B cell (primary cell): ENCODE data around the gene RAD51B. TPM values are rescaled to one million over a fixed set of nuclear protein-coding genes. Genes with fewer than 3 reads are reported as not detected.

ENCODE experiments used
- ATAC-seq: fragments of 200-7000 bp; cut with Tn5 transposase; one replicate; pipeline ENCODE4 v1.10.0; 2021; ENCODE audit warnings: low read depth, mild to moderate bottlenecking, moderate number of reproducible peaks, moderate library complexity
- CTCF ChIA-PET: fragments of 350-600 bp; sonication (Branson Sonifier 250); formaldehyde crosslinking; loops from one replicate; lab custom pipeline; 2021; ENCODE audit warnings: antibody characterized with exemption, inconsistent platforms; lab: Charles Lee
- POLR2A ChIA-PET: fragments of 350-600 bp; sonication (Branson Sonifier 250); formaldehyde crosslinking; loops from one replicate; lab custom pipeline; 2021; ENCODE audit warnings: antibody characterized with exemption; lab: Charles Lee
- DNase-seq: peaks from one replicate; pipeline ENCODE4 v3.0.0; 2013
- H2AFZ ChIP-seq: 2 replicates; pipeline ENCODE4 v1.6.1; 2012; ENCODE audit warnings: mild to moderate bottlenecking, low read depth, low read length; ENCODE audit not compliant: insufficient read depth, poor library complexity, severe bottlenecking
- H3K27ac ChIP-seq, 2 donors: 1 replicate in 1 of 2; 2 replicates in 1 of 2; pipeline ENCODE4 v1.5.1; 2012 to 2013; ENCODE audit warnings: low read length in 2 of 2, mild to moderate bottlenecking in 2 of 2, moderate library complexity in 1 of 2
- H3K27me3 ChIP-seq, 4 experiments: fragments of 200-600 bp in 1 of 4; sonication (generic) in 1 of 4; replicated peaks in 1 of 4; 1 replicate in 2 of 4; 2 replicates in 2 of 4; pipeline versions ENCODE4 v1.6.1 to v1.7.0; 2013 to 2016; ENCODE audit warnings: low read length in 3 of 4, mild to moderate bottlenecking in 2 of 4, mixed read lengths in 1 of 4, moderate library complexity in 1 of 4; ENCODE audit not compliant: insufficient read depth in 4 of 4, control insufficient read depth in 3 of 4; ENCODE audit errors: control extremely low read depth in 1 of 4
- H3K36me3 ChIP-seq, 2 experiments: replicated peaks in 1 of 2; 1 replicate in 1 of 2; 2 replicates in 1 of 2; pipeline versions ENCODE4 v1.6.1 to v1.7.1; 2013; ENCODE audit warnings: low read length in 1 of 2; ENCODE audit not compliant: insufficient read depth in 2 of 2, control insufficient read depth in 1 of 2; ENCODE audit errors: control extremely low read depth in 1 of 2, extremely low read depth in 1 of 2
- H3K4me1 ChIP-seq, 2 donors: fragments of 200-600 bp in 1 of 2; sonication (generic) in 1 of 2; 1 replicate in 1 of 2; 2 replicates in 1 of 2; pipeline versions ENCODE4 v1.5.1 to v1.6.1; 2013 to 2017; ENCODE audit warnings: low read length in 2 of 2; ENCODE audit not compliant: control insufficient read depth in 2 of 2, insufficient read depth in 2 of 2
- H3K4me2 ChIP-seq: replicated peaks from 2 replicates; pipeline ENCODE3; 2012; ENCODE audit warnings: mild to moderate bottlenecking, low read depth, low read length; ENCODE audit not compliant: poor library complexity, severe bottlenecking
- H3K4me3 ChIP-seq, 5 experiments: fragments of 200-600 bp in 1 of 5; sonication (generic) in 1 of 5; 1 replicate in 3 of 5; 2 replicates in 2 of 5; pipeline versions ENCODE4 v1.5.1 to v1.7.0; 2011 to 2016; ENCODE audit warnings: low read length in 4 of 5, mild to moderate bottlenecking in 4 of 5, low read depth in 2 of 5, control low read depth in 1 of 5, moderate library complexity in 1 of 5; ENCODE audit not compliant: insufficient read depth in 1 of 5; ENCODE audit errors: control extremely low read depth in 1 of 5, extremely low read depth in 1 of 5
- H3K79me2 ChIP-seq: fragments of 200-600 bp; sonication (generic); one replicate; pipeline ENCODE4 v1.6.0; 2016; ENCODE audit warnings: low read length; ENCODE audit not compliant: control insufficient read depth, insufficient read depth
- H3K9ac ChIP-seq: fragments of 200-600 bp; sonication (generic); 2 replicates; pipeline ENCODE4 v1.6.1; 2017; ENCODE audit warnings: mild to moderate bottlenecking, low read length, moderate library complexity
- H3K9me3 ChIP-seq, 3 donors: one replicate each; pipeline versions ENCODE4 v1.6.1 to v1.7.1; 2013; ENCODE audit warnings: low read length in 2 of 3; ENCODE audit not compliant: control insufficient read depth in 2 of 3, insufficient read depth in 1 of 3; ENCODE audit errors: control extremely low read depth in 1 of 3
- H4K20me1 ChIP-seq: 2 replicates; pipeline ENCODE4 v1.6.0; 2012; ENCODE audit warnings: mild to moderate bottlenecking, low read length; ENCODE audit not compliant: insufficient read depth, control insufficient read depth, poor library complexity, severe bottlenecking
- H3K27ac Mint-ChIP-seq: one replicate; pipeline ENCODE4 v1.8.0; 2021; ENCODE audit warnings: mixed read lengths
- H3K27me3 Mint-ChIP-seq: one replicate; pipeline ENCODE4 v1.8.0; 2021; ENCODE audit warnings: mixed read lengths
- H3K4me1 Mint-ChIP-seq: one replicate; pipeline ENCODE4 v1.8.0; 2021; ENCODE audit warnings: mixed read lengths
- H3K4me3 Mint-ChIP-seq: one replicate; pipeline ENCODE4 v1.8.0; 2021; ENCODE audit warnings: mixed read lengths
- H3K9me3 Mint-ChIP-seq: one replicate; pipeline ENCODE4 v1.8.0; 2022; ENCODE audit warnings: mixed read lengths; ENCODE audit not compliant: insufficient read depth
- CTCF ChIP-seq: fragments of 200-600 bp; IDR thresholded peaks from one replicate; pipeline ENCODE4 v1.8.0; 2022; ENCODE audit warnings: antibody characterized with exemption, mild to moderate bottlenecking
- EZH2 ChIP-seq: IDR thresholded peaks from 2 replicates; pipeline ENCODE4 v1.6.1; 2012; ENCODE audit warnings: borderline replicate concordance, low read depth, mild to moderate bottlenecking, moderate library complexity, low read length; ENCODE audit not compliant: insufficient read depth, poor library complexity, severe bottlenecking
- WGBS: methylation state at CpG from one replicate; pipeline ENCODE4 v1.1.5; 2013; ENCODE audit warnings: missing lambda C conversion rate; ENCODE audit not compliant: insufficient coverage; 5-methylcytosine and 5-hydroxymethylcytosine counted together
- intact Hi-C: fragments of 100-400 bp; cut with micrococcal nuclease; formaldehyde crosslinking; loops from one replicate; pipeline ENCODE4 v1.10.0; 2022
- polyA plus RNA-seq: library from polyadenylated mRNA; depleted of rRNA; stranded (reverse); fragments of >200 nt; gene quantifications from 2 replicates; pipeline ENCODE4 v1.2.3, GENCODE V29; 2012
- total RNA-seq, 2 donors: library from RNA; stranded (reverse); fragments of 120-200 nt in 1 of 2; gene quantifications; 1 replicate in 1 of 2; 2 replicates in 1 of 2; pipeline versions ENCODE4 v1.2.3 to v1.2.4, GENCODE V29; 2013 to 2022

The RAD51B gene
- total and polyA plus RNA-seq, 2 donors (not counting 1 experiment from before 2014, with no cell fraction given), result 6.5 to 60.6 TPM

GRCh38 chr14:68733086-68733914 lies 913.7 kb downstream of the RAD51B start:
- Histone ChIP-seq H4K20me1 (no peaks in the 10 kb centered on the region), H3K4me1 (peaks cover 50 to 59% of the 10 kb centered on the region in 2 donors), H3K79me2 (peaks cover 8% of the 10 kb centered on the region), H3K4me3 (peak overlapping the region in 1 of 5 experiments; percentile 16), H3K9ac (no peak overlapping the region), H3K27me3 (no peaks in the 10 kb centered on the region), H3K36me3 (no peaks in the 10 kb centered on the region), H3K4me2 (no peak overlapping the region), H3K9me3 (no peaks in the 10 kb centered on the region), H3K27ac (no peak overlapping the region), H2AFZ (peak overlapping the region; percentile 17)
- 73% methylated on average over 10 of the region's 12 CpGs for WGBS
- ChIA-PET CTCF (interaction anchor here (0.8 to 1.6 kb wide), 7 partner anchors 9 to 450 kb away, joined by 3 to 6 read pairs (median 3); no protein-coding TSS in a partner anchor), POLR2A (interaction anchor here (0.6 to 1.5 kb wide), 4 partner anchors 48 to 81 kb away, joined by 3 to 7 read pairs (median 6); partner anchors contain the start of gene ZFP36L1)
- Mint-ChIP-seq H3K4me3 (peak overlapping the region; percentile 17), H3K4me1 (peaks cover 72% of the 10 kb centered on the region), H3K27me3 (no peaks in the 10 kb centered on the region), H3K9me3 (no peaks in the 10 kb centered on the region), H3K27ac (peak overlapping the region; percentile 78)
- no peak for TF ChIP-seq CTCF
- no peak for TF ChIP-seq EZH2
- intact Hi-C loops, result loop anchor here (5.0 kb wide), 1 partner anchor 486 kb away; no protein-coding TSS in a partner anchor
- no peak for DNase-seq
- ATAC-seq, result no peak
